ENCODE data around the gene USP3. TPM values are rescaled to one million over a fixed set of nuclear protein-coding genes. Genes with fewer than 3 reads are reported as not detected.

The USP3 gene
- total RNA-seq, 1 donor from 2014 or later: 74.5 TPM

GRCh38 chr15:63507878-63508818 lies 3.8 kb downstream of the USP3 start:
- Histone ChIP-seq H3K27ac (no peak overlapping the region), H3K36me3 (no peaks in the 10 kb centered on the region), H3K27me3 (ENCODE audit: low read depth) (no peaks in the 10 kb centered on the region), H3K9me3 (no peaks in the 10 kb centered on the region), H3K4me1 (peaks cover 60% of the 10 kb centered on the region), H3K4me3 (no peak overlapping the region)
- intact Hi-C loops (cut with DNase I): no loop called here
- ATAC-seq: no peak
- TF ChIP-seq CTCF (IDR thresholded peaks at IDR 0.05): no peak
- no peak for DNase-seq

GRCh38 chr15:63509056-63509954 lies 4.9 kb downstream of the USP3 start:
- H3K27ac ChIP-seq: no peak overlapping the region
- intact Hi-C loops (cut with DNase I): no loop called here

GRCh38 chr15:63509955-63510940 lies 5.9 kb downstream of the USP3 start:
- ATAC-seq: peak in 1 of 2 donors; percentile 41
- Histone ChIP-seq H3K36me3 (no peaks in the 10 kb centered on the region), H3K27ac (no peak overlapping the region), H3K27me3 (ENCODE audit: low read depth) (no peaks in the 10 kb centered on the region), H3K4me1 (peaks cover 81% of the 10 kb centered on the region), H3K9me3 (no peaks in the 10 kb centered on the region), H3K4me3 (no peak overlapping the region)
- no peak for DNase-seq
- no peak for TF ChIP-seq CTCF (IDR thresholded peaks at IDR 0.05)
- intact Hi-C loops (cut with DNase I): no loop called here

More at GRCh38 chr15:63509056-63509954, 4.9 kb downstream of the USP3 start:
- no peaks in the 10 kb centered on the region for H3K9me3 ChIP-seq
- H3K36me3 ChIP-seq: no peaks in the 10 kb centered on the region
- ATAC-seq (no peak), DNase-seq (no peak)
- TF ChIP-seq CTCF (IDR thresholded peaks at IDR 0.05): no peak
- no peaks in the 10 kb centered on the region for H3K27me3 ChIP-seq (ENCODE audit: low read depth)
- no peak overlapping the region for H3K4me3 ChIP-seq
- H3K4me1 ChIP-seq: peaks cover 72% of the 10 kb centered on the region

GRCh38 chr15:63512148-63512547 lies 7.8 kb downstream of the USP3 start:
- Histone ChIP-seq H3K27me3 (ENCODE audit: low read depth) (no peaks in the 10 kb centered on the region), H3K4me3 (no peak overlapping the region), H3K4me1 (peaks cover 85% of the 10 kb centered on the region), H3K9me3 (no peaks in the 10 kb centered on the region), H3K36me3 (no peaks in the 10 kb centered on the region), H3K27ac (no peak overlapping the region)
- ATAC-seq (no peak), DNase-seq (no peak)
- intact Hi-C loops (cut with DNase I): no loop called here
- no peak for TF ChIP-seq CTCF (IDR thresholded peaks at IDR 0.05)

All from lower lobe of right lung (tissue), 2 donors.